HG03439 (cell line): ENCODE results near the gene WNK2.

ENCODE experiments used
- ATAC-seq: cut with Tn5 transposase; IDR thresholded peaks from one replicate; pipeline ENCODE4 v1.9.1; 2021; ENCODE audit warnings: mild to moderate bottlenecking, moderate library complexity; ENCODE audit not compliant: unreplicated experiment

Gene WNK2

DNA sequence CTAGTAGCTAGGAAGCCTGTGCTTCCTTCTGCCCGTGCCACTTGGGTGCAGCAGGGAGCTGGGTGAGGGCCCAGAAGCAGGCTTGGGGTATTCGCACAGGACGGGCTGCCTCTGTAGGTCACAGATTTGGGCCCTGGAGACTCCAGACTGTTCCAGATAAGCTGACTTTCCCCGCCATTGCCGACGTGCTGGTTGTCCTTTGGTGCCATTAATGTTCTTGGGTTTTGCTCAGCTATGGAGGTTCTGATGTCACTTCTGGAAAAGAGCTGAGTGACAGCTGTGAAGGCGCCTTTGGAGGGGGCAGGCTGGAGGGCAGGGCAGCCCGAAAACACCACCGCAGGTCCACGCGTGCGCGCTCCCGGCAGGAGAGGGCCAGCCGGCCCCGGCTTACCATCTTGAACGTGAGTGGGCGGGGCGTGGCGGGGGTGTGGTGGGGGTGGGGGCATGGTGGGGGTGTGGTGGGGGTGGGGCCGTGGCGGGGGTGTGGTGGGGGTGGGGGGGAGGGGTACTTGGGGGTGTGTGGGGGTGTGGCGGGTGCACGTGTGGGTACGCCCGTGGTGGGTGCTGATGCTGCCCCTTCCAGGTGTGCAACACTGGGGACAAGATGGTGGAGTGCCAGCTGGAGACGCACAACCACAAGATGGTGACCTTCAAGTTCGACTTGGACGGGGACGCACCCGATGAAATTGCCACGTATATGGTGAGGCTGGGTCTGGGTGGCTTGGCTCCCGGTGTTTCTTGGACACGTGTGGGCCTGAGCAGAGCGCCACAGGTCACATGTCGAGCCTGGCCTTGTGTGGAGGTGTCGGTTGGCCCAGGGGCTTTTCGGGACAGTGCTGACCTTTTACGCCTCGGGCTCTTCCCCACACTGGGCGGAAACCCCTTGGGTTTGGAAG is 79.6 kb downstream of the WNK2 start:
- ATAC-seq = no peak

DNA sequence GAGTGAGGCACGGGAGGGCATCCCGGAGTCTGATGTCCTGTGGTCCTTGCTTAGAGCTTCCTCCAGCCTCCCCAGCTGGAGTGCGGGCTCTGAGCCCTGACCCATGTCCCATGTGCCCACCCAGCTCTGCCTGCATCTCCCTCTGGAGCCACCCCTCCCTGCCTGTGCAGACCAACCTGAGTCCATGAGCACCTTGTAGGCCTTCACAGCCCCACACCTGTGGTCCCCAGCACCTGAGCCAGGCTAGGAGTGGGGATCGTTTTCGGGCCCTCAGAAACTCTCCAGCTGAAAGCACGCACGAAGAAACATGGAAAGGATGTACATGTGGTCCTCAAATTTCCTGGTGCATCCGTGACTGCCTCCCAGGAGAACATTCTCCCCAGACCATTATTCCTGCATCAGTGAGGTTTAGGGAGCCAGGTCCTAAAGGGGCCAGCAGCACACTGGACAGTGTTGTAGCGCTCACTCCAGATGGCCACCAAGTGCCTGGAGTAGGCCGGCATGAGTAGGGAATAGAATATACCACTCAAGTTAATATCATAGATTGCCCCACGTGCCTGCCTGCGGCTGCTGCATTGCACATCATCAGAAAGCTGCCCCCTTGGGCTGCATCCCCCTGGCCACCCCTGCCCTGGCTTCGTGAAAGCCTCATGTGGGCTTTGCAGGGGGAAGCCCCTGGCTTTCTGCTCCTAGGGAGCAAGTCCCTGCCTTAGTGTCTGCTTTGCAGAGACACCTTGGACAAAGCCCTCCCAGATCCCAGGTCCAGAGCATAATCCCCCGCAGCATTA is 80.6 kb downstream of the WNK2 start:
- no peak for ATAC-seq

DNA sequence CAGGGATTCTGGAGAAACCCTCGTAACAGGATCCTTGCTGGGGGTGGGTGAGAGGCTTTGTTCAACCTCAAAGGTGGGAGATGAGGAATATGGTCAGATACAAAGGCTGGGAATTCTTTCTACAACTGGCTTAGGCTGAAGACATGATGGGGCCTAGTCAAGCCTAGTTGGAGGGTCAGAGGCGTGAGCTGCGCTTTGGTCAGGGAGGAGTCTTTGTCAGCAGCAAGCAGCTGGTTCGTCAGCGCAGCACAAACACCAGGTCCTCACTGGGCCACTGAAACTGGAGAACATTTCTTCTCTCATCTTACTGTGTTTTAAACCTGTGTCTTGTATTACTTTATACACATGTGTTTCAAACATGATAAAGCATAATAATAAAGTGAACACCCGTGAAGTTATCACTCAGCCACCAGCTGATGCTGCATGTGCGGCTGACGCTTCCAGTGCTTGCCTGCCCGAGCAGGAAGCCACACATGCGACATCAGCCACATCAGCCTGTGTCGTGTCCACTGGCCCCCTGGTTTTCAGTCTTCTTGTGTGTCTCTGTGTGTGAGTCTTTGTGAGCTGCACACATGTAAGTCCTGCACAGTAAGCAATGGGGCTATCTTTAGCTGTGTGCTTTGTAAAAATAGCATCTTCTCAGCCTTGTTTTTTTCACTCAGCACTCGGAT is 81.5 kb downstream of the WNK2 start:
- no peak for ATAC-seq

DNA sequence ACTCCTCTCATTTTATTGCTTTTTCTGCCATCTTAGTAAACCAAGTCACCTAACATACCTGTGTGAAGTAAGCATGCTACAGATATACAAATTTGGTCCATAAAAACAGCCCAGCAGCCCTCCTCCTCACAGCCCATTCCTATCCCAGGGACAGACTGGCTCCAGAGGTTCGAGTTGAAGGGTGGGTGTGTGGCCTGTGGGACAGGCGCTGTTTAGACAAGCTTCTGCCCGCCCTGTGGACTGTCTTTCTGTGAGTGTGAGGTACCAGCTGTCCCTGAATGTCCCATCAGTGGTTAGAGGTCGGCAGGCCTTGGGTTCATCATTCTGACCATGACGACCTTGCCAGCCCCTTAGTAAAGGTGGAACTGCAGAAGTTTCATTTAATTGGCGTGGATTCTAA is 82.0 kb downstream of the WNK2 start:
- ATAC-seq = no peak

DNA sequence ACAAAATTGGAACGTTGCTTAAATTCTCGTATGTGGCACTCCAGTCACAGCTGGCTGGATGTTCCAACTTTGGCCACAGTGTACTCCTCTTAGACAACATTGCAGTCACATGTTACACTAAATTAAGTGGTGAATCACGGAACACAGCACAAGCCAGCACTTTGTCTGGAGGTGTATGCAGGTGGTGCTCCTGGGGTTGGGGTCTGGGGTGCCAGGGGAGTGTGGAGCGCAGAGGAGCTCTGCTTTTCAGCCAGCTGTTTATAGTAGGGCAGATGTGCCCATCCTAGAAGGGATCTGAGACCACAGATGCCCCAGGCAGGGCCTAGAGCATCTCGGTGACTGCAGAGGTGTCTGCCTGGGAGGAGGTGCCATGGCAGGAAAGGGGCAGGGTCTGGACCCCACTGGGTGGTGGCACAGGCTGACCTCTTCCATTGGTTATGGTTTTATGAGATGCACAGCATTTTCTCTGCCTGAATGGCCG is 82.6 kb downstream of the WNK2 start:
- ATAC-seq = no peak

DNA sequence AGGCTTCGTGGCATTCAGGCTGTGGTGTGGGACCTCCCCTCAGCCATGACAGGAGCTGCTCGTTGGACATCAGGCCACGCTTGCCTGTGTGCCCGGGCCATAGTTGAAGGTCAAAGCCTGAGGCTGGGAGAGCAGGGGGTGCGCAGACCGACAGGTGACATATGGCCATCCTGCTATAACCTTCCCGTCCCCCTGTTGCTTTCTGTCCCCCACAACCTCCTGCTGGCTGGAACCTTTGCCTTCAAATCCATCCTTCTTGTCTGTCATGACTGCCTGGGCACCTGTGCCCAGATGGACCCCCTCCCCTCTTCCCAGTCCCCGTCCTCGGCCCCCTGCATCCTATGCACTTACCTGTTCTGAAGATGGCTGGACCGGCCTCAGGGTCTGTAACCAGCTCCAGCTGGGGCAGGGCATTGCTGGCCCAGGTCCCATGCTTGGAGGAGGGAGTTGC is 83.2 kb downstream of the WNK2 start:
- no peak for ATAC-seq

DNA sequence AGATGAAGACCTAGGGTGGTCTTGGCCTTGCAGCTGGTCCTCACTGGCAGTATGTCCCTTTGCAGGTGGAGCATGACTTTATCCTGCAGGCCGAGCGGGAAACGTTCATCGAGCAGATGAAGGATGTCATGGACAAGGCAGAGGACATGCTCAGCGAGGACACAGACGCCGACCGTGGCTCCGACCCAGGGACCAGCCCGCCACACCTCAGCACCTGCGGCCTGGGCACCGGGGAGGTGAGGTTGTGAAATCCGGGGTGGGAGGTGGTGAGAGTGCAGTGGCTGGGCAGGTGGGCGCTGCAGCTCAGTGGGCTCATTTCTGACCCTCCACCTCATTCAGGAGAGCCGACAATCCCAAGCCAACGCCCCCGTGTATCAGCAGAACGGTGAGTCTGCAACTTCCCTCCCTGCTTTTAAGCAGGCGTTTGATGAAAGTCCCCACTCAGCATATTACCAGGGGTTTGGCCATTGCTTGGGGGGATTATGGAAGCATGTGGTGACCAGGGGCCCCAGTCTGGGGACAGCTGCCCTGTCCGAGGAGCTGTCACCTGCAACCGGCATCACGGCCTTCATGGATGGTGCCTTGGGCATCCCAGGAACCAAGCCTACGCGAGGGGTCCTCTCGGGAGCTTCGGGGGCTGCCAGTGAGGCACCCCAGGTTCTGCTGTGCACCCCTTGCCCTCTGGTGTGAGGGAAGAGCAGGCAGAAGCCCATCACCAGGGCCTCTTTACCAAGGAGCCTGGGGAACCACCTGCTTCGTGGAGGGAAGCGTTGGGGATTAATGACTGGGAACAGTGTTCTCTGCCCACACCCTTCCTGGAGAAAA is 84.0 kb downstream of the WNK2 start:
- ATAC-seq = no peak

DNA sequence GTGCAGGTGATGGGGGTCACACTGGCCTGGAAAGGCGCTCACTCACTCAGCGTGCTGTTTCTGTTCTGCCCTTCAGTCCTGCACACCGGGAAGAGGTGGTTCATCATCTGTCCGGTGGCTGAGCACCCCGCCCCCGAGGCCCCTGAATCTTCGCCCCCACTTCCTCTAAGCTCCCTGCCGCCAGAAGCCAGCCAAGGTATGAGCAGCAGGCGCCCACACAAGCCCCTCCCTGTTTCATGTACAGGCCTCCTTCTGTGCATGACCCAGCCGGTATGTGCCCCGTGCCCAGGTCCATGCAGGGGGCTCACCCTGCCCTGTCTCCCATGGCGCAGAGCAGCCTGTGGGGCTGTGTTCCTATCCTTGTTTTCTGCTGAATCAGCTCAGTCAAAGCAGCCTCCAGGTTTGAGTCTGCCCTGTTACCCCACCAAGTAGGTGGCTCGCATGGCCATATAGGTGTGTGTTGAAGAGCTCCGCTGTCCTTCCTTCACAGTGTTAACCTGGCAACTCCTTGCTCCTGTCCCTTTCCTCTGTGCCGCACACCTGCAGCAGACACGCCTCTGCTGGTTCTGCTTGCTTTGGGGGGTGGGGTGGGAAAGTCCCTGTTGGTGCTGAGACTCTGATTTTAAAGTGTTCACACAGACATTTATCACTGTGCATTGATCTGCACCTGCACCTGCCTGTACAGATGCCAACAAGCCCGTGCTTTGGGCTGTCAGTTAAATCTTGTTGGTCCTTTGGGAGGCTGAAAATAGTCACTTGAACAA is 84.8 kb downstream of the WNK2 start:
- ATAC-seq = no peak

DNA sequence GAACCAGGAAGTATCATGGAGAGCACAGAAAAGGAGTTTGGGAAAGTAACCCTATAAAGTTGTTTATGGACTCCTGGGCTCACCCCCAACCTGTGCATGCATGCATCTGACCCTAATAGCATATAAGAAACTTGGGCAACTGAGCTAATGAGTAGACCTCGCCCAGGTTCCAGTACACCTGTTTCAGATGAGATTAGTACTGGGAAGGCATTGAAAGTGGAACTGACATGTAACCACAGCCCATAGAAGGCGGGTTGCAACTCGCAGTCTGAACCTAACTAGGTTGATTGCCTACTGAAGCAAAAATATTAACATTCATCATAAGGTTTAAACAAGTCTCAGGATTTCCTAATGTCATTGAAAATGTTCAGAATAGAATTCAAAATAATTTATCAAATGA is 87.0 kb downstream of the WNK2 start:
- ATAC-seq = no peak

DNA sequence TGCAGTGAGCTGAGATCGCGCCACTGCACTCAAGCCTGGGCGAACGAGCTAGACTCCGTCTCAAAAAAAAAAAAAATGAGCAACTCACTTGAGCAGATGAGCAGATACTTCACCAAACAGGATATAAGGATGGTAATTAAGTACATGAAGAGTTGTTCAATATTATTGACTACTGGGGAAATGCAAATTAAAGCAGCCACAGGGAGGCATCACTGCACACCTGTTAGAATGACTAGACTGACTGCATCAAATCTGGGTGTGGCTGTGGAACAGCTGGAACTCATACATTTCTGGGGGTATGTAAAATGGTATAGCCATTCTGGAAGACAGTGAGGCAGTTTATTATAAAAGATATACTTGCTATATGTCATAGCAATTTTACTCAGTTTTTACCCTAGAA is 93.0 kb downstream of the WNK2 start:
- ATAC-seq = no peak

DNA sequence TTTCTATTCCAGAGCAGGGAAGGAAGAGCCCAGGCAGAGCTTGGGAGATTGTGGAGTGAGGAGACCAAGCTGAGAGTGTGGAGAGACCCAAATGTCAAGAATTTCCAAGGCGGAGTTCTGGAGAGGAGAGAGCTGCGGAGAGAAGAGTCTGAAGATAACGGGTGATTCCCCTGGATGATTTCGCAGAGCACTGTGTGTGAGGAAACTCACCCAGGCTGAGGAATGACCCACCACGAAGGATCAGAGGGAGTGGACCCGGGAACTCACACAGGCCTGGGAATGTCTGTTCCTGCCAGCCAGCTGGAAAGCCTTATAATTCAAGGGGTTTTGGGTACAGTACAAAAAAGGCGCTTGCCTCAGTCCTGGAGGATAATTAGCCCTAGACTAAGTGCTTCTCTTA is 94.2 kb downstream of the WNK2 start:
- no peak for ATAC-seq

DNA sequence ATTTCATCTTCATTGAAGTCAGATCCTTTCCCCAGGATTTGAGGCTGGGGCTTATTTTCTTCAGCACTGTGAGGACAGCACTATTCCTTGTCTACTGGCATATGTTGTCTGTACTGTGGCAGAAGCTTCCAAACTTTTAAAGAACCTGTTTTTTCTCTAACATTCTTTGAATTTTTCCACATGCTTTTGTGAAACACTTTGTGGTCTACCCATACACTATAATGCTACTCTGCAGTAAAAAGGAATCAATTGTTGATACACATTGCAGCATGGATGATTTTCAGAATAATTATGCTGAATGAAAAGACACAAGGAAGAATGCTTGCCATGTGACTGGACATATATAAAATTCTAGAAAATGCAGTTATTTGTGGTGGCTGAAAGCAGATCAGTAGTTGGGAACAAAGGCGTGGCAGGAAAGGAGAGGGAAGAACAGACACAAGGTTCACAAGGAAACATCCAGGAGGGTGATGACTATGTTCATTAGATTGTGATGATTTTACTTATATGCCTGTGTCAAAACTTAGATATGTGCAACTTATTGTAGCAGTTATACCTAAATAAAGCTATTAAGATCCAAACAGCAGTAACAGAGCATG is 96.8 kb downstream of the WNK2 start:
- no peak for ATAC-seq

DNA sequence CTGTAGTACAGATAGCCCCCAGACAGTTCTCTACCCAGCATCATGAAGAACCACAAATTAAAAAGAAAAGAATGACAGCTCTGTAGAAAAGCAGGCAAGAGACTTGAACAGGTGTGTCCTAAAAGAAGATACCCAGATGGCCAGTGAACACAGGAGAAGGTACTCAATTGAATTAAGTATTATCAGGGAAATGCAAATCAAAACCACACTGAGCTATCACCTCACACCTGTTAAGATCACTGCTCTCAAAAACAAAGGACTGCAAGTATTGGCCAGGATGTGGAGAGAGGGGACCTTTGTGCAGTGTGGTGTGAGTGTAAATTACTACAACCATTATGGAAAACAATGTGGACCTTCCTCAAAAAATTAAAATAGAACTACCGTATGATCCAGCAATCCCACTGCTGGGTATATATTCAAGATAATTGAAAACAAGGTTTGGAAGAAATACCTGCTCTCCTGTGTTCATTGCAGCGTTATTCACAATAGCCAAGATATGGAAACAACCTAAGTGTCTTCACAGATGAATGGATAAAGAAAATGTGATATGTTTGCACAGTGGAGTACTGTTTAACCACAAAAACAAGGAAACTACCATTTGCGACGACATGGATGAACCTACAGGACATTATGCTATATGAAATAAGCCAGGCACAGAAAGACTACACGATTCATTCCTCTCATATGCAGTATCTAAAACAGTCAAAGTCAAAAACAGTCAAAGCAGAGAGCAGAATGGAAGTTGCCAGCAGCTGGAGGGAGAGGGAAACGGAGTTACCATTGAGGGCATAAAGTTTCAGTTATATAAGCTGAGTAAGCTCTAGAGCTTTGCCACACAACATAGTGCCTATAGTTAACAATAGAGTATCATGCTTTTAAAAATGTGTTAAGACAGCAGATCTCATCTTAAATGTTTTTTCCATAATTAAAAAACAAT is 102.6 kb downstream of the WNK2 start:
- ATAC-seq = no peak

DNA sequence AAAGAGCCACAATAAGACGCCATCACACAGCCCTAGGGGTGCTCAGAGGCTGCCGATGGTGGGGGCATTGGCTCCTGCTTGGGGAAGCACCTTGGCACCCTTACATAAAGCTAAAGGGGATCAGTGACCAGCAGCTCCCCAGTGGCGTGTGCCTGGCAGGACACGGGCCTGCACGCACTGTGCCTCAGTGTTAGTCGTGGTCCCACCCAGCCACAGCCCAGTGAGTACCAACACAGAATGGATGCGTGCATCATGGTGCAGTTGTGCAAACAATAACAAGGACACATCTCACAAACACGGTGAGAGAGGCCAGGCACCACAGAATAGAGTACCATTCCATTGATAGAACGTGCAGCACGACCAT is 103.2 kb downstream of the WNK2 start:
- no peak for ATAC-seq

DNA sequence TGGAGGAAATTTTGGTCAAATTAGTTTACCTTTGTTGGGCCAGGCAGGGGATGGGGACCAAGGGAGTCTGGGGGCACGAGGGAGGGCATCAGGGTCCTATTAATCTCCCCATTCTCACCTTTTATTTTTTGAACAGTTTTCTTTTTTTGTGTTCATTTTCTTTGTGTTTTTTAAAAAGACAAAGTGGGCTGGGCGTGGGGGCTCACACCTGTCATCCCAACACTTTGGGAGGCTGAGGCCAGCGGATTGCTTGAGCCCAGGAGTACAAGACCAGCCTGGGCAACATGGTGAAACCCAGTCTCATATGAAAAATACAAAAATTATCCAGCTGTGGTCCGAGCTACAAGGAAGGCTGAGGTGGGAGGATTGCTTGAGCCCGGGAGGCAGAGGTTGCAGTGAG is 103.7 kb downstream of the WNK2 start:
- ATAC-seq = no peak

DNA sequence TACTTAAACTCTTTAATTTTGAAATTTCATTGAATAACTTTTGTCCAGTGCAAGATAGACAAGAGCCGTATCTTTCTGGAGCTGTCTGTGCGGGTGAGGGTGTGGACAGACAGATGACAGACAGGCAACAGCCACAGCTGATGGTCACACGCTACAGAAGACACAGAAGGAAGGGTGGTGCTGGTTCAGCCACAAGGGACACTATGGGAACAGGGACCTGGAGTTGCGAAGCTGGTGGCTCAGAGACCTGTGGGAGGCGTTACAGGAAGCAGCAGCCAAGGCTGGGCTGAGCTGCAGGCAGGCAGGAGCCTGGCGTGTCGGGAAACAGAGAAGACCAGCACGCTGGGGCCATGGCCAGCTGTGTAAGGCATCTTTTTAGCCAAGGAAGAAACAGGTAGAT is 104.4 kb downstream of the WNK2 start:
- no peak for ATAC-seq

DNA sequence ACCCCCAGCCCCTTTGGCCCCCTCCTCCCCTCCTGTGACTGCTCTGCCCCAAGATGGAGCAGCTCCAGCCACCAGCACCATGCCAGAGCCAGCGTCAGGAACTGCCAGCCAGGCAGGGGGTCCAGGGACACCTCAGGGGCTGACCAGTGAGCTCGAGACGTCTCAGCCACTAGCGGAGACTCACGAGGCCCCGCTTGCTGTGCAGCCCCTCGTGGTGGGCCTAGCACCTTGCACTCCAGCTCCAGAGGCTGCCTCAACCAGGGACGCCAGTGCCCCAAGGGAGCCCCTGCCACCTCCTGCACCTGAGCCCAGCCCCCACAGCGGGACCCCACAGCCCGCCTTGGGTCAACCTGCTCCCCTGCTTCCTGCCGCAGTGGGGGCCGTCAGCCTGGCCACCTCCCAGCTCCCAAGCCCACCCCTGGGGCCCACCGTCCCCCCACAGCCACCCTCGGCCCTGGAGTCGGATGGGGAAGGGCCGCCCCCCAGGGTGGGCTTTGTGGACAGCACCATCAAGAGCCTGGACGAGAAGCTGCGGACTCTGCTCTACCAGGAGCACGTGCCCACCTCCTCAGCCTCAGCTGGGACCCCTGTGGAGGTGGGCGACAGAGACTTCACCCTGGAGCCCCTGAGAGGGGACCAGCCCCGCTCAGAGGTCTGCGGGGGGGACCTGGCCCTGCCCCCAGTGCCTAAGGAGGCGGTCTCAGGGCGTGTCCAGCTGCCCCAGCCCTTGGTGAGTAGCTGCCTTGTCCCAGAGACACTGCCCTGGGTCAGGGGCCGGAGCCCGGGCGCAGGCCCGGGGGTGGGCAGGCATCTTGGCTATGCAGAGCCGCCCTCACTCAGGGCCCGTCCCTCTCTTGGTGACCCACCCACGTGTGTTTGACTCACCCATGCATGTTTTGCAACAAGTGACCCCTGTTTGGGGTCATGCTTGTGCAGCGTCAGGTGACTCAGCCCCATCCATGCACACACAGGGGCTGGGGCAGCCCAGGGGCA is 105.2 kb downstream of the WNK2 start:
- no peak for ATAC-seq
